Activated T-helper 1 cell treated with anti-CD3 and anti-CD28 coated beads, Interleukin-12 subunit alpha, Interleukin-12 subunit beta, Interleukin-2, Interleukin-4 antibody, amounts not matched to agents 30 ng/mL and 10 ng/mL and 1 ng/mL, durations not matched to agents 14 hours and 24 hours and 36 hours (primary cell): ENCODE measurements around the gene ITPK1. TPM values are rescaled to one million over a fixed set of nuclear protein-coding genes. Genes with fewer than 3 reads are reported as not detected.
"Not testable (repeated sequence)": the region's sequence is repeated elsewhere in the genome, so short reads cannot be mapped to it uniquely, and the experiment has no call there.

ENCODE experiments used
- DNase-seq: peaks from one replicate; pipeline ENCODE4 v3.0.0; 2021; ENCODE audit warnings: low spot score
- H3K27ac Mint-ChIP-seq: one replicate; pipeline ENCODE4 v1.8.0; 2021; ENCODE audit warnings: mild to moderate bottlenecking, mixed read lengths
- H3K27me3 Mint-ChIP-seq: one replicate; pipeline ENCODE4 v1.8.0; 2022; ENCODE audit warnings: mild to moderate bottlenecking, moderate library complexity, mixed read lengths; ENCODE audit not compliant: insufficient read depth
- H3K36me3 Mint-ChIP-seq: one replicate; pipeline ENCODE4 v1.8.0; 2021; ENCODE audit warnings: low read depth, mixed read lengths
- H3K4me1 Mint-ChIP-seq: one replicate; pipeline ENCODE4 v1.8.0; 2021; ENCODE audit warnings: low read depth, mixed read lengths
- H3K4me3 Mint-ChIP-seq: one replicate; pipeline ENCODE4 v1.8.0; 2021; ENCODE audit warnings: mild to moderate bottlenecking, moderate library complexity, mixed read lengths
- H3K9me3 Mint-ChIP-seq: one replicate; pipeline ENCODE4 v1.8.0; 2021; ENCODE audit warnings: mixed read lengths
- intact Hi-C: fragments of 100-400 bp; cut with micrococcal nuclease; formaldehyde crosslinking; loops from one replicate; pipeline ENCODE4 v1.15.1; 2024
- total RNA-seq: library from RNA; stranded (reverse); gene quantifications from 2 replicates; pipeline ENCODE4 v1.2.3, GENCODE V29; 2022

The ITPK1 gene
- total RNA-seq, 1 donor from 2014 or later = 71.0 TPM

DNA sequence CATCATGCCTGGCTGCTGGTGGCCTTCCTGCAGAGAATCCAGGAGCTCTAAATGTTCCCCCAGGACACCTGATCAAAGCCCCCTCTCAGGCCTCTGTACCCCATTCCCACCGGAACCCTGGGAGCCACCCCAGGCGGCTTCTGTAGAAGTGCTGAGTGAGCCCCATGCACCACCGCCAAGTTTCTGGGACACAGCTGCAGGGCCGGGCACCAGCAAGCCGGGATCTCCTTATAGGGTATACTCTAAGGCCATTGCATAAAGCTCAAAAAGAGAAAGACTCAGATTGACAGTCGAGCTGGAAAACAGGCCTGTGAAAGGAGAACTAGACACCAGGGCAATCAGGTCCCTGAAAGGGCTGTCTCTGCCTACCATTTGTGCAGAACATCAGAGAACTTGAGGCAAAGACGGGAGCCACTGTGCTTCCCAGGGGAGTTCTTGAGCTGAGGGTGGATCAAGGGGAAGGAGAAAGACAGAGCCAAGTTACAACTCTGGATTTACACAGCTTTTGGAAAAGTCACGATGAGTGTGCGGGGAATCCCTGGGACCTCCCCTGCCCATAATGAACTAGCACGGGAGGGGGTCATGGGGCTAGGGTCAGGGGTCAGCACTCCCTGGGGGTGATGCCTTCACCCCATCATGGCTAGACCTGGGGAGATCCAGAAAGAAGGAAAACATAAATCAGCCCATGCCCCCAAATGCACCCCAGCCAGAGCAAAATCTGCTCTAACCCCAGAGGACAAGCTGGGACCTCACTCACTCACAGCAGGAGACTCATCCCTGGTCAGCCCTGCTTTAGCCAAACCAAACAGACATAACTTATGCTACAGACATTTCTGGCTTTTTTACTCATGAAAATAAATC, 51.1 kb downstream of the ITPK1 start:
- Mint-ChIP-seq H3K4me1 (peaks cover 40% of the 10 kb centered on the region), H3K27me3 (no peaks in the 10 kb centered on the region), H3K36me3 (no peaks in the 10 kb centered on the region), H3K4me3 (peak overlapping the region; percentile 22), H3K27ac (peak overlapping the region; percentile 86), H3K9me3 (no peaks in the 10 kb centered on the region)
- no peak for DNase-seq
- intact Hi-C loops = no loop called here

DNA sequence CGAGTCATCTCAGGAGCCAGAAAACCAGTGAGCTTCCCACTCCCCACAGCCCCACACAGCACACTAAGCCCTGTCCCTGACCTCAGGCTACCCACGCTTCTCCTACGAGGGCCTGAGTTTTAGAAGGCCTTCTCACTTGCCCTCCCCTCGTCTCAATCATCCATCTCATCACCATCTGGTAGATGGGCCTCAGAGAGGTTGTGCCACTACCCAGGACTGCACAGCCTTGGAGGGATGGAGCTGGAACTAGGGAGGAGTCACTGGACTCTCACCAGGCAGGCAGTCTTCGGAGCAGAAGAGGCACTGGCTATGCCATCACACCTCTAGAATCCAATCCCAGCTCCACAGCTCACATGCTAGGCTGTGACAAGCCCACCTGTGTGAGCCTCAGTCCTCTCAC, 52.3 kb downstream of the ITPK1 start:
- H3K4me3 Mint-ChIP-seq = no peak overlapping the region
- no peaks in the 10 kb centered on the region for H3K9me3 Mint-ChIP-seq
- DNase-seq = no peak
- no peaks in the 10 kb centered on the region for H3K27me3 Mint-ChIP-seq
- intact Hi-C loops = no loop called here
- peaks cover 40% of the 10 kb centered on the region for H3K4me1 Mint-ChIP-seq
- H3K36me3 Mint-ChIP-seq = no peaks in the 10 kb centered on the region
- no peak overlapping the region for H3K27ac Mint-ChIP-seq

DNA sequence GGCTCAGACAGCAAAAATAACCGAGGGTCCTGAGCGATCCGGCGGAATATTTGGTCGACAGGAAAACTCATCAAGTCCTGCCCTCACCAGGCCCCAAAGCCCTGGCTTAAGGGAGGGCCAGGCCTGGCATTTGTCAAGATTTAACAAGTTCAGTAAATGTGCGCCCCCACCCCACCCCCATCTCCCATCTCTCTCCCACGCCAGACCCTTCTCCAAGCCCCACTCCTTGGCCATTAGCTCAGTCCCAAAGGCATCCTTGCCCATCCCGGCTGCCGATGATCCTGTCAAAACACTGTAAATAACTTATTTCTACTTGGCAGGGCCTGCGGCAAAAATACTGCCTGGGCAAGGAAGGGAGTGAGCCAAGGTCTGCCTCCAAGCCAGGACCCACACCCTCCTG, 52.8 kb downstream of the ITPK1 start:
- Mint-ChIP-seq H3K9me3 (no peaks in the 10 kb centered on the region), H3K27ac (no peak overlapping the region), H3K36me3 (no peaks in the 10 kb centered on the region), H3K27me3 (no peaks in the 10 kb centered on the region), H3K4me1 (peaks cover 40% of the 10 kb centered on the region), H3K4me3 (no peak overlapping the region)
- DNase-seq = no peak
- intact Hi-C loops = no loop called here

DNA sequence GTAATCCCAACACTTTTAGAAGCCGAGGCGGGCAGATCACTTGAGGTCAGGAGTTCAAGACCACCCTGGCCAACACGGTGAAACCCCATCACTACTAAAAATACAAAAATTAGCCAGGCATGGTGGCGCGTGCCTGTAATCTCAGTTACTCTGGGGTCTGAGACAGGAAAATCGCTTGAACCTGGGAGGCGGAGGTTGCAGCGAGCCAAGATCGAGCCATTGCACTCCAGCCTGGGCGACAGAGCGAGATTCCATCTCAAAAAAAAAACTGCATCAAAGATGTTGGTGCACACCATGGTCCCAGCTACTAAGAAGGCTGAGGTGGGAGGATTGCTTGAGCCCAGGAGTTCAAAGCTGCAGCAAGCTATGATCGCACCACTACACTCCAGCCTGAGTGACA, 53.7 kb downstream of the ITPK1 start:
- DNase-seq, H3K4me3 Mint-ChIP-seq, H3K9me3 Mint-ChIP-seq, intact Hi-C loops, H3K36me3 Mint-ChIP-seq, H3K27me3 Mint-ChIP-seq, H3K27ac Mint-ChIP-seq: not testable (repeated sequence)
- peaks cover 41% of the 10 kb centered on the region for H3K4me1 Mint-ChIP-seq

DNA sequence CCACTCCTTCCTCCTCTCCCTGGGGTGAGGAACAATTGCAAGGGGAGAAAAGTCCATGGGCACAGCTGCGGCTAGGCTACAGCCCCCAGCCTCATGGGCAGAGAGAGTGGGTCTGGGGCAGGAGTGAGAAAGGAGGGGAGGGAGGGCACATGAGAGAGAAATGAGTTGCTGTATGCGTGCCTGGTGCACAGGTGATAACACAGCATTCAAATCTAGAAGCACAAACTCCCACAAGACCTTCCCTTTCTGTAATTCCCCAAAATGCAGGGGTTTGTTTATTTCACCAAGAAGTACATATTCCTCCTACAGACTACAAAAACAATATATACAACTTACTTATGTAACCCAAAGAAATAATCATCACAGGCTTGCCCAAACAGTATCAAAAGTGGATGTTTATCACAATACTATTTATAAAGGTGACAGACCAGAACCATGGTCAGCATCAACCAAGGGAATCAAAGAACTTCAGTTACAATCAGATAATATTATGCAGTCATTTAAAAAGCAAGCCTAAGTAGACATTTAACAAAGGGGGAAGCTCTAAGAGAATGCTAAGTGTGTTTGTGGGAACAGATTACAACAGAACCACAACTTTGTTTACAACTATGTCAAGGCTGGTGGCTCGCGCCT, 54.2 kb downstream of the ITPK1 start:
- H3K27ac Mint-ChIP-seq = no peak overlapping the region
- DNase-seq = no peak
- H3K36me3 Mint-ChIP-seq = no peaks in the 10 kb centered on the region
- H3K4me1 Mint-ChIP-seq = peaks cover 37% of the 10 kb centered on the region
- no peak overlapping the region for H3K4me3 Mint-ChIP-seq
- no peaks in the 10 kb centered on the region for H3K9me3 Mint-ChIP-seq
- no peaks in the 10 kb centered on the region for H3K27me3 Mint-ChIP-seq
- intact Hi-C loops = no loop called here

DNA sequence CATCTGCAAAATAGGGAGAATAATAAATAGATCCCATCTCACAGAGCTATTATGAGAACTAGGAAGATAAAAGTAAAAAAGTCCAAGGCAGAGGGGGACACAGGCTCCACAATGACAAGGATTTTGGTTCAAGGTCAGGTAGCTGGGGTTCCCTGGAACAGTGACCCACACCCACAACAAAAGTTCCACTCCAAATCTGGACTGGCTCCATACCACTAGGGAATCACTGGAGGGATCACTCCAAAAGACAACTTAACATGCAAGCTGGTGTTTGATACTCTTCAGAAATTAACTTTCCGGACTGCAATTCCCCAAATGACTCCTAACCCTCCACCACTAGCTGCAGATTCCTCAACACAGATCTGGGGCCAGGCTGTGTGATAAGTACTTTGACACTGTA, 54.9 kb downstream of the ITPK1 start:
- peaks cover 32% of the 10 kb centered on the region for H3K4me1 Mint-ChIP-seq
- DNase-seq = no peak
- no peaks in the 10 kb centered on the region for H3K9me3 Mint-ChIP-seq
- H3K36me3 Mint-ChIP-seq = peaks cover 2% of the 10 kb centered on the region
- peak overlapping the region; percentile 22 for H3K27ac Mint-ChIP-seq
- intact Hi-C loops = no loop called here
- H3K4me3 Mint-ChIP-seq = no peak overlapping the region
- no peaks in the 10 kb centered on the region for H3K27me3 Mint-ChIP-seq

DNA sequence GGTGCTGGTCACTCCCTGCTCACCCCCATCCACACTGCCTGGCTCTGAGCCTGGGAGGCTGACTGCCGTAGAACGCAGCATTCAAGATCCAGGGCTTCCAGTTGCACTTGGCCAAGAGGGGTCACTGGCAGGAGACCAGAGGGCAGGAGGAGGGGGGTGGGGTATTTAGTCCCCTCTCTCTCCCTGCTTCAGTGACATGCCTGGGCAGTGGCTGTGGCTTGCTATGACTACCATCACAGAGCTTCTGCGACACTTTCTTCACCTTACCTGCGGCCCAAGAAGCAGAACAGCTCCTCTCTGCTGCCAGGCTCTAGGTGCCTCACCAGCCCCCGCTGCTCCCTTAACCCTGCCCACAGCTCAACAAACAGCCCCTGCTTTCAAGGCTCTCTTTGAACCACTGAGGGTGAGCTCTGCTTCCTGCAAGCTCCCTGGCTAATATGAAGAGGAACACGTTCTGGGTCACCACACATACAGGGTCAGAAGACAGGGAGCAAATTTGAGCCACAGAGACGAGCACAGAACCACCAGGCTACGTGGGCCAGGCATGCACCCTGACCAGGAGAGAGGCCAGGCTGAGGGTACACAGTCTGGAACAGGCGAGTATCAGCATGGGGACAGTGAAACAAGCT, 55.7 kb downstream of the ITPK1 start:
- Mint-ChIP-seq H3K4me3 (no peak overlapping the region), H3K27me3 (no peaks in the 10 kb centered on the region), H3K27ac (no peak overlapping the region), H3K36me3 (peaks cover 3% of the 10 kb centered on the region), H3K9me3 (no peaks in the 10 kb centered on the region), H3K4me1 (peaks cover 23% of the 10 kb centered on the region)
- no peak for DNase-seq
- intact Hi-C loops = no loop called here

DNA sequence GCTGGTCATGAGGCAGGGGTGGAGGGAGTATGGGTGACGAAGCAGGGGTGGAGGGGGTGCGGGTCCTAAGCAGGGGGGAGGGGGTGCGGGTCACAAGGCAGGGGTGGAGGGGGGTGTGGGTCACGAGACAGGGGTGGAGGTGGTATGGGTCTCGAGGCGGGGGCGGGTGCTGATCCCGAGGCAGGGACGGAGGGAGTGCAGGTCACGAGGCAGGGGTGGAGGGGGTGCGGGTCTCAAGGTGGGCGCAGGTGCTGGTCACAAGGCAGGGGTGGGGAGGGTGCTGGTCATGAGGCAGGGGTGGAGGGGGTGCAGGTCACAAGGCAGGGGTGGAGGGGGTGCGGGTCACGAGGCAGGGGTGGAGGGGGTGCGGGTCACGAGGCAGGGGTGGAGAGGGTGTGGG, 56.5 kb downstream of the ITPK1 start:
- Mint-ChIP-seq H3K27ac (no peak overlapping the region), H3K27me3 (no peaks in the 10 kb centered on the region), H3K4me3 (no peak overlapping the region), H3K36me3 (peaks cover 3% of the 10 kb centered on the region), H3K9me3 (no peaks in the 10 kb centered on the region), H3K4me1 (peaks cover 17% of the 10 kb centered on the region)
- intact Hi-C loops = no loop called here
- DNase-seq = no peak

DNA sequence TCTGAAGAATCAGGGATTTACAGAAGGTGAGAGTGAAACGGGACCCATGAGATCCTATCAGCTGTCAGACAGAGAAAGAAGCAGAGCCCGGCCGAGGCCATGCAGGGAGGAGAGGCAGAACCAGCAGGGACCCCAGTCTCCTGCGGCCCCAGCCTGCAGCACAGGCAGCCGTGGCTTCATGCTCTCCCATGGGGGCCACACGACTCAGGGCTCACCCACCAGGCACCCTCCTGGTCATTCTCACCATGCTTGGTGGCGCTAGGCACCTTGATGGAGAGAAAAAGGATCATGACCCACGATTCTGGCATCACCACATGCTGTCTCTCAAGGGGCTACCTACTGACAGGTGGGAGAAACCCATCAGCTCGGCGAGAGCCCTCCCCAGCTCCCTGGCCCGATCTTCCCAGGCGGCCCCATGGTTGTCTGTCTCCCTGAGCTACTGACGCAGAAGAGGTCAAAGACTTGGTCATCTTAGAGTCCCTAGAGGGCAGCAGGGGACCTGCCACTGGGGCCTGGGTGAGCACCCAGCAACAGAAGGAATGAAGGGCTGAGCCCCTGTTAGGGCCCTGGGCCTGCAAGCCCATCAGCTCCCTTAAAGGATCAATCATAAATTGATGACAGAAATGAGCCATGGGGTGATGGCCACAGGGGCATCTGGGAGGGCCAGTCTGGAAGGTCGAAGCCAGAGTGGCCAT, 58.0 kb downstream of the ITPK1 start:
- H3K27ac Mint-ChIP-seq = no peak overlapping the region
- H3K27me3 Mint-ChIP-seq = no peaks in the 10 kb centered on the region
- H3K4me3 Mint-ChIP-seq = no peak overlapping the region
- H3K4me1 Mint-ChIP-seq = peaks cover 17% of the 10 kb centered on the region
- H3K36me3 Mint-ChIP-seq = peaks cover 3% of the 10 kb centered on the region
- intact Hi-C loops = no loop called here
- no peaks in the 10 kb centered on the region for H3K9me3 Mint-ChIP-seq
- no peak for DNase-seq

DNA sequence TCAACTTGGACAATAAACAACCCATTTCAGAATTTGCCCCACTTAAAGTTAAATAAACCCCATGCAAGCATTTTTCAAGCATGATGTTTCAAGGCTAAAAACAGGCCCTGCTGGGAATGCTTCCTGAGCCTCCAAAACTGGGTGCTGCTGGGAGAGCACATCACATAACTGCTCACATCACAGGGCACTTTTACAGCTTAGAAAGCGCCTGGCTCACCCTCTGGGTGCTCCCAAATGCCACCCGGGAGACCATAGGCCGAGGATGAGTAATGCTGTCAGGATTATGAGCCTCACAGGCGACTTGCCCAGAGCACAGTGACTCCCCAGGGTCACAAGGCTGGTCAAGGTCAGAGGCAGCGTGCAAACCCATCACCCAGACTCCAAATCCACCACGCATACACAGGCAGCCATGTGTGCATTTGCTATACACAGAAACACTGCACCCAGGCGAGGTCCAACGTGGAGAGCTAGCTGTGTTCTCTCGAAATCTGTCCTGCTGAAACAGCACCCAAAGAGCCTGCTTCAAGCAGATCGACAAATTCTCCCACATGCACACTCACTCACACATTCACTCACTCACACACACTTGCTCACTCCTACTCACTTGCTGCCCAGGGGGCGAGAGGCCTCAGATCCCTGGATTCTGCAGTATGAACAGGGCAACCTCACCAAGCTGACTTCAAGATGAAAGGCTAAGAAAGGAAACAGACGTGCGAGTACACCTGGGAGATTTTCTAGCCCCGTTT, 58.7 kb downstream of the ITPK1 start:
- H3K4me3 Mint-ChIP-seq = no peak overlapping the region
- H3K27ac Mint-ChIP-seq = peak overlapping the region; percentile 21
- H3K36me3 Mint-ChIP-seq = peaks cover 3% of the 10 kb centered on the region
- intact Hi-C loops = no loop called here
- no peaks in the 10 kb centered on the region for H3K9me3 Mint-ChIP-seq
- no peak for DNase-seq
- no peaks in the 10 kb centered on the region for H3K27me3 Mint-ChIP-seq
- H3K4me1 Mint-ChIP-seq = peaks cover 17% of the 10 kb centered on the region

DNA sequence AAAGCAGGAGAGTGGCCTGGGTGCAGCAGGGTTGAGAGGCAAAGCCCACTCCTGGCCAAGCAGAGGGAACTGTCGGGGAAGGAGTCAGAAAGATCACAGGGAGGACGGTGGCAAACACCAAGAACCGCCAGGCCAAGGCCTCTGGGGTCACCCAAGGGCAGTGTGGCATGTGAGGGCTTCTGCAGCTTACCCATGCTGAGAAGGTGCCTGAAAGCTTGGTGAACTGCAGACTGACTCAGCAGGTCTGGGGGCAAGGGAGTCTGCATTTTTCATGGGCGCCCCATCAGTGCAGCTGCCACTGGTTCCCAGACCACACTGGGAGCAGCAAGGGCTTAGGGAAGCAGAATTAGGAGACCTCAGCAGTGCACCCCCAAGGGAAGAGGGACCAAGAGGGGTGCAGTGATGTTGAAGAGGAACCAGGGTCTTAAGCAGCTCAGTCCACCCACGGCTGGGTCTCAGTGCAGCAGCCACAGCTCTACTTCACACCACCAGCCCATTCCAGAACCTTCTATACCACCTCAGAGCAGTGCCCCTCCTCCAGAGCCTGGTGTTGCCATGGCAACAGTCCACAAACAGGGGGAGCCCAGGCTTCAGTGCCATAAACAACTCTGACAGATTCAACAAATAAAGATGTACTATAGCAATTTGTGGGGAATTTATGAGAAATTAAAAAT, 59.4 kb downstream of the ITPK1 start:
- H3K4me3 Mint-ChIP-seq = no peak overlapping the region
- H3K36me3 Mint-ChIP-seq = peaks cover 3% of the 10 kb centered on the region
- intact Hi-C loops = no loop called here
- DNase-seq = no peak
- H3K27ac Mint-ChIP-seq = no peak overlapping the region
- H3K27me3 Mint-ChIP-seq = no peaks in the 10 kb centered on the region
- H3K9me3 Mint-ChIP-seq = no peaks in the 10 kb centered on the region
- peaks cover 12% of the 10 kb centered on the region for H3K4me1 Mint-ChIP-seq

DNA sequence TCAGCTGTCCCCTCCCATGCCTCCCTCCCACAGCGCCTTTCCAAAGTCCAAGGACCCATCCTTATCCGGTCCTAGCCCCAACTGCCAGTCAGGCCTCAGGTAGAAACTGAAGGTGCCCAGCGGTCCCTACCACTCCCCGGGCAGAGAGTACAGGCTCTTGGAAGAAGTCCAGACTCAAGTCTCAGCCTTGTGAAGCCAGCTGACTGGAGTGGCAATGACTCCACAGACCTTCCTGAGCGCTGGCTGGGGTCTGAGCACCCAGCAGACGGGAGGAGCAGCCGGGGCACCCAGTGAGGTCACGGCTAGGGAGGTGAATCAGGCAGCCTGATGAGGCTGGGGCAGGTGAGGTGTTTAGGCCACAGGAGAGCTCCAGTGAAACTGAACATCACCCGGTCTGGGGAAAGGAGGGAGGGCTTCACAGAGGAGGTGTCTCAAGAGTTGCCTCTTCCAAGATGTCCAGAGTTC, 60.0 kb downstream of the ITPK1 start:
- Mint-ChIP-seq H3K4me3 (no peak overlapping the region), H3K27me3 (no peaks in the 10 kb centered on the region), H3K27ac (no peak overlapping the region), H3K4me1 (peaks cover 11% of the 10 kb centered on the region), H3K36me3 (peaks cover 3% of the 10 kb centered on the region), H3K9me3 (no peaks in the 10 kb centered on the region)
- intact Hi-C loops = no loop called here
- DNase-seq = no peak
